ENCODE measurements around the gene SLC22A2. TPM values are rescaled to one million over a fixed set of nuclear protein-coding genes. Genes with fewer than 3 reads are reported as not detected.
A peak's percentile ranks its signal among the peaks of the same experiment; 100 is the strongest.

SLC22A2 gene
- total and polyA plus RNA-seq, 2 donors (not counting 3 experiments of a cell fraction or from before 2014, with no cell fraction given): not detected

DNA sequence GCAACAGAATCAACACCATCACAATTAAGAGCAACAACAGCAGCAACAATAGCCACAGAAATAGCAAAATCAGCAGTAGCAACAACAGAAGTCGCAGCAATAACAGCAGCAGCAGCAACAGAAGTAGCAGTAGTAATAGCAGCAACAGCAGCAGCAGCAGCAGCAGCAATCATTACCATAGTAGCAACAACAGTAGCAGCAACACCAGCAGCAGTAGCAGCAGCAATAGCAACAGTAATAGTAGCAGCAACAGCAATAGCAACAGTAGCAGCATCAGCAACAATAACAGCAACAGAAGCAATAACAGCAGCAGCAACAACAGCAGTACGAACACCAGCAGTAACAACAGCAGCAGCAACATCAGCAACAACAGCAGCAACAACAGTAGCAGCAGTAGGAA is 39.8 kb downstream of the SLC22A2 start:
- FAIRE-seq: no peak

More for the DNA sequence above, 39.8 kb downstream of the SLC22A2 start:
- H3K9me1 ChIP-seq (replicated peaks; ENCODE audit: control insufficient read depth, extremely low read depth, insufficient read depth, low read length): no peaks in the 10 kb centered on the region
- peak; percentile 16 for DNase-seq (ENCODE audit: low read depth, low spot score)
- dilution Hi-C loops (cut with MboI; ENCODE audit: extremely low pct_ligation_motif_present, low sequenced_read_pairs) (no loop called here), intact Hi-C loops (cut with micrococcal nuclease) (no loop called here)
- H3K4me2 ChIP-seq (ENCODE audit: insufficient read depth, low read length): no peak overlapping the region
- H3K9me3 ChIP-seq (replicated peaks; ENCODE audit: control insufficient read depth, insufficient read depth, low read length): peaks cover 3% of the 10 kb centered on the region
- no peak overlapping the region for H3K4me3 ChIP-seq (replicated peaks in 1 of 3; ENCODE audit: insufficient read depth in 1 of 3, low read depth in 1 of 3, low read length in 3 of 3)
- H4K20me1 ChIP-seq (replicated peaks; ENCODE audit: control insufficient read depth, extremely low read depth, insufficient read depth, low read length): no peaks in the 10 kb centered on the region
- ChIA-PET CTCF (no interaction called here), POLR2A (no interaction called here)
- H3K27ac ChIP-seq (ENCODE audit: insufficient read depth, low read depth, low read length): no peak overlapping the region
- no TSS peak for BruUV-seq (replicated peaks)
- TF ChIP-seq MAX (IDR thresholded peaks at IDR 0.05; ENCODE audit: insufficient read depth, insufficient read length) (no peak), GATA2 (IDR thresholded peaks at IDR 0.05; ENCODE audit: insufficient read depth, insufficient read length, low read depth, low read length) (no peak), POLR2AphosphoS5 (IDR thresholded peaks at IDR 0.05; ENCODE audit: insufficient read depth, low read depth, low read length) (no peak), JUN (IDR thresholded peaks at IDR 0.05; ENCODE audit: borderline replicate concordance, insufficient read depth, insufficient read length, low read depth) (no peak), EZH2 (IDR thresholded peaks at IDR 0.05; ENCODE audit: borderline replicate concordance, low read depth, low read length, severe bottlenecking) (no peak), FOS (IDR thresholded peaks at IDR 0.05; ENCODE audit: borderline replicate concordance, insufficient read depth, low read length) (no peak), MYC (IDR thresholded peaks at IDR 0.05; ENCODE audit: low read depth, low read length) (no peak), POLR2A (IDR thresholded peaks at IDR 0.05; ENCODE audit: low read depth, low read length) (no peak), CTCF (IDR thresholded peaks at IDR 0.05; ENCODE audit: extremely low read depth in 1 of 2, insufficient read depth in 1 of 2, low read depth in 1 of 2, low read length in 2 of 2) (no peak)
- no peaks in the 10 kb centered on the region for H3K36me3 ChIP-seq (ENCODE audit: control insufficient read depth in 2 of 2, extremely low read depth in 1 of 2, insufficient read depth in 2 of 2, low read length in 2 of 2)
- H3K27me3 ChIP-seq (ENCODE audit: control insufficient read depth in 2 of 2, insufficient read depth in 2 of 2, low read length in 2 of 2): no peaks in the 10 kb centered on the region
- no peaks in the 10 kb centered on the region for H3K4me1 ChIP-seq (ENCODE audit: control insufficient read depth, extremely low read depth, insufficient read depth, low read length)
- H2AFZ ChIP-seq (ENCODE audit: low read depth, low read length): no peak overlapping the region
- no peak overlapping the region for H3K9ac ChIP-seq (replicated peaks; ENCODE audit: extremely low read depth, insufficient read depth, low read length)
- H3K79me2 ChIP-seq (ENCODE audit: control insufficient read depth, insufficient read depth, low read length): no peaks in the 10 kb centered on the region

All from endothelial cell of umbilical vein (primary cell).